GM21360 (cell line): ENCODE measurements around the gene CD302.
A peak's percentile ranks its signal among the peaks of the same experiment; 100 is the strongest.
"Not testable (repeated sequence)": the region's sequence is repeated elsewhere in the genome, so short reads cannot be mapped to it uniquely, and the experiment has no call there.

Experiments used
- ATAC-seq: cut with Tn5 transposase; IDR thresholded peaks from one replicate; pipeline ENCODE4 v1.9.1; 2021; ENCODE audit warnings: mild to moderate bottlenecking, moderate library complexity; ENCODE audit not compliant: unreplicated experiment

The CD302 gene, protein sequence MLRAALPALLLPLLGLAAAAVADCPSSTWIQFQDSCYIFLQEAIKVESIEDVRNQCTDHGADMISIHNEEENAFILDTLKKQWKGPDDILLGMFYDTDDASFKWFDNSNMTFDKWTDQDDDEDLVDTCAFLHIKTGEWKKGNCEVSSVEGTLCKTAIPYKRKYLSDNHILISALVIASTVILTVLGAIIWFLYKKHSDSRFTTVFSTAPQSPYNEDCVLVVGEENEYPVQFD

DNA sequence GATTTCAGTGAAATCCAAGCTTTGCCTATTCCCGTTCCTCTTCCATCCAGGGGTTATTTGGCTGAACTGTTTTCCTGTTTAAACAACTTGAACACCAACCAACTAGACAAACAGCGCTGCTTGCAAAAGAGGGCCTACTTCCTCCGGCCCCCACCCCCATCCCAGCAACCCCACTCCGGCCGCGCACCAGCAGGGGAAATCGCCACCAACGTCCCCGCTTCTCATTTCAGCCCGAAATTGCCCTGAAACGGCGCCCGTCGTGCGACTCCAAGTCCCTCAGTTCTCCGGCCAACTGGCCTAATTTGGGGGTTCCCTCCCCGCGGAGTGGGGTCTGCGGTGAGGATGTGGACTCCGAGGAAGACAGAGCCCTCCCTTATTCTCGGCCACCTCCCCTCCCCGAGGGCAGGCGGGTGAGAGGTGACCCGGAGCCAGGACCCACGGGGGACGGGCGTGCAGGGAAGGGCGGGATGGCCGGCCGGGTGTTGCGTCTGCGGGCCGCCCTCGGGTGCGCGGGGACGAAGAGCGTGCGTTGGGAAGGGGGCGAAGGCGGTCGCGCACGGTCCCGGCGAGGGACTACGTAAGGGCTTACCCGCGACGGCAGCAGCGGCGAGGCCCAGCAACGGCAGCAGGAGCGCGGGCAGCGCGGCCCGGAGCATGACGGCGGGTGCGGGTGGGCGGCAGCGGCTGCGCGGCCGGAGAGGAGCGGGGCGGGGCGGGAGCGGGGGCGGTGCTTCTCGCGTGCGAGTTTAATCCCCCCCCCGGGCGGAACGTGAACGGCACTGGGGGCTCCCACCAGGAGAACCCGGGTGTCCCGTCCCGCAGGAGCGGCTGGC lies at the start of gene CD302:
TSS of gene CD302 (minus strand) at position 666 of the 833 bp plus-strand sequence. CDS start at position 656, 10 bp downstream.
- peak; percentile 78 for ATAC-seq

- no peak for ATAC-seq
These were observed 48.6 kb upstream of the CD302 start for GRCh38 chr2:159846564-159846963.

GRCh38 chr2:159840616-159841015 lies 42.6 kb upstream of the CD302 start:
- ATAC-seq = no peak

GRCh38 chr2:159832858-159833257 lies 34.9 kb upstream of the CD302 start:
- ATAC-seq = no peak

GRCh38 chr2:159832026-159832425 lies 34.0 kb upstream of the CD302 start:
- no peak for ATAC-seq

DNA sequence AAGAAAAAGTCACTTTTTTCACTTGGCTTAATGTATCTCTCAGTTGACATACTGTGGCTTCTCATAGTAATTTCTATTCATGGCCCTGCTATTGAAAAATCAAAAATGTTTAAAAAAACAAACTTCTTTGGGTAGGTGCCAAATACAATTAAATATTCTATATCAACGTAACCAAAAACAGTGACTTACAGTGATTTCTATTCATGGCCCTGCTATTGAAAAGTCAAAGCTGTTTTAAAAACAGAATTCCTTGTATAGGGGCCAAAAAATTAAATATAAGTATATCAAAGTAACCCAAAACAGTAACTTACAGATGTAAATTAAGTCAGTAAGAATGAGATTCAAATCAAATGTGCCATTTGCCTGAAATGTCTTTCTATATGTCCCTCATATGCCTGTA lies 31.4 kb upstream of the CD302 start:
- ATAC-seq = no peak

- ATAC-seq = no peak
These were observed 30.7 kb upstream of the CD302 start for GRCh38 chr2:159828738-159829137.

DNA sequence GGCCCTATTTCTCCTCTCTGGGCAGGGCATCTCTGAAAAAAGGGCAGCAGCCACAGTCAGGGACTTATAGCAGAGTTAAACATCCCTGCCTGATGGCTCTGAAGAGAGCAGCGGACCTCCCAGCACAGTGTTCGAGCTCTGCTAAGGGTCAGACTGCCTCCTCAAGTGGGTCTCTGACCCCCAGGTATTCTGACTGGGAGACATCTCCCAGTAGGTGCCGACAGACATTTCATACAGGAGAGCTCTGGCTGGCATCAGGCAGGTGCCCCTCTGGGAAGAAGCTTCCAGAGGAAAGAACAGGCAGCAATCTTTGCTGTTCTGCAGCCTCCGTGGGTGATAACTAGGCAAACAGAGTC lies 24.4 kb upstream of the CD302 start:
- not testable (repeated sequence) for ATAC-seq

GRCh38 chr2:159821775-159822477 lies 23.9 kb upstream of the CD302 start:
- ATAC-seq = not testable (repeated sequence)

DNA sequence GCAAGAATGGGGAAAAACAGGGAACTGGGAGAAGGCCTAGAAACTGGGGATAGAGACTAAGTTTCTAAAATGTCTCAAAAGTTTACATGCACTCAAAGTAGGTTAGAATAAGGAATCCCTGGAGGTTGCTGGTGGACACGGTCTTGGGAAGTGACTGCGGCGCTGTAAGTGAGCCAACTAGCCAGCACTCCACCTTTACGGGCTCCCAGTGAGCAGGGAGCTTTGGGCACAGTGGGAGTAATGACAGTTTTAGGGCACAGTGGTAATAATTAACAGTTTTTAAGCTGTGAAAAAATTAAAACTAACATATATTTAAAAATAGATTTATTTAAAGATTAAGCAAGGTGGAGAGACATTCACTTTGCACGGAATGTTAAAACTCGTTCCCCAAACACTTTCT lies 20.9 kb upstream of the CD302 start:
- no peak for ATAC-seq

DNA sequence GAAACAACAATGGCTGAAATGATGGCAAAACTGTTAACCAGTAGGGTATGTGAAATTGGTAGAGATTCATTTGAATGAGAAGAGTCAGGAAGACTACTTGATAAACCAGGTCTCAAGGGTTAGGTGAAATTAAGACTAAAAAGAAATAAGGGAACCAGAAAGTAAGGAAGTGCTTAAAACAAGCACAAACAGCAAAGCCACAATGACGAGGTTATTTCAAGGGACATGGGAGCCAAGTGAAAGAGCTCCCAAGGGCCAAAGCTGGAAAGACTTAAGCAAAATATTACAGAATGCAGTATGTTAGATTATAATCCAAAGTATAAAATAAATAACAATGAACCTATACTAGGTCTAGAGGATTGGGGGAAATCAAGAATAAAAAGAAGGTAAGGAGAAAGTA lies 19.3 kb upstream of the CD302 start:
- ATAC-seq = no peak

DNA sequence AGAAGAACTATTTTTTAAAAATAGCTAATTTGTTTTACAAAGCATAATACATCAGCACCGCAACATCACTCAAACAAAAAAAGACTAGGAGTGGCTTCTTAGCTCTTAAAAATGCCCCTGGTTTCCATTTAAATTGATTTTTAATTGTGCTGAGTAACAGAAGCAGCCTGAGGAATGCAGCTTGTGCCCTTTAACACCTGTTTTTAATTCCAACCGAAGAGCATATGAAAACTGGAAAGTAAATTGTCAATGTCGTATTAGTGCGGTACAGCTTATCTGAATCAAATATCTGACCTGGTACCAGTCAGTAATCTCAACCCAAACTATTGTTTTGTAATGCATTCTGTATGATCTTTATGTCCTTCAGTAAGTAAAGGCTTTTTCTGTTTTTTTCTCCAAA lies 13.2 kb upstream of the CD302 start:
- ATAC-seq = no peak

GRCh38 chr2:159808032-159808425 lies 10.0 kb upstream of the CD302 start:
- ATAC-seq = no peak

DNA sequence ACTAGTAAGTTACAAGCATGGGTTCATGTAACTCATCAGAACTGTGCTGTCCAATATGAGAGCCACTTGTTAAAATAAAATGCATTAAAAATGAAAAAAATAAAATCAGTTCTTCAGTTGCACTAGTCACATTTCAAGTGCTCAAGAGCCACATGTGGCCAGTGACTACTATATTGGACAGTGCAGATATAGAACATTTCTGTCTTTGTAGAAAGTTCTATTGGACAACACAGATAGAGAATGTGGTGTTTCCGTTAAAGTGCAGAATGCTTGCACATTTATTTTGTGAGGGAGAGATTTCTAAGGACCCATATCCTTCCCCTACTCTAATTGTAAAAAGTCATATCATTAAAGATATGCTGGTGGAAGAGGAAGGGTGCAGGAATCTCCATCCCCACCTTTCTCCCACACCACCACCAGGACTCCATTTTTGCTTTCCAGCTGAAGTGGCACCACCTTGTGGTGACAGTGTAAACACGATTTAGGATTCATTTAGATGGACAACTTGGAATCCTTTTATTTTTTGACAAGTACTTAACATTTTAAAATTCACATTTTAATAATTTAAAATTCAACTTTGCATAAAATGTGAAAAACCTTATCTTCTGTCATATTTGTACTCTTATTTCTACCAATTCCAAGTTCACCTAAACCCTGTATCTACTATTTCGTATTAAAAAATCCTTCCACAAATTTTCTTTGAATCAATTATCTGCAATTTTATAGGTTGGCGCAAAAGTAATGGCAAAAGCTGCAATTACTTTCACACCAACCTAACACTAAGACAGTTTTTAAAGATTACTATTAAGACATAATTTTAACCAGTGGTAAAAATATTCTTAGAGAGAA lies 9.4 kb upstream of the CD302 start:
- no peak for ATAC-seq

- ATAC-seq = no peak
These were observed 6.9 kb upstream of the CD302 start for GRCh38 chr2:159804941-159805340.

GRCh38 chr2:159803235-159803962 lies 5.4 kb upstream of the CD302 start:
- ATAC-seq = no peak

DNA sequence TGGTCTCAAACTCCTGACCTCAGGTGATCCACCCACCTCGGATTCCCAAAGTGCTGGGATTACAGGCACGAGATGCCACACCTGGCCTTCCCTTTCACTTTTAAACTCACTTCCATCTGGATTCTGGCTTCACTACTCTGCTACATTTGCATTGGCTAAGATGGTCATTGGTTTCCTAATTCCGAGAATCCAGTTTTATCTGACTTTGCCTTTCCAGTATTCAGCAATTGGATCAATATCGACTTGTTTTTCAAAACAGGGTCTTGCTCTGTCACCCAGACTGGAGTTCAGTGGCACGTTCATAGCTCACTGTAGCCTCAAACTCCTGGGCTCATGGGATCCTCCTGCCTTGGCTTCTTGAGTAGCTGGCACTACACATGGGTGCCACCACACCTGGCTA lies 4.7 kb upstream of the CD302 start:
- ATAC-seq = no peak

GRCh38 chr2:159799833-159800232 lies 1.8 kb upstream of the CD302 start:
- ATAC-seq = no peak

- peak; percentile 4 for ATAC-seq
These were observed 343 bp upstream of the CD302 start for GRCh38 chr2:159798376-159798725.

DNA sequence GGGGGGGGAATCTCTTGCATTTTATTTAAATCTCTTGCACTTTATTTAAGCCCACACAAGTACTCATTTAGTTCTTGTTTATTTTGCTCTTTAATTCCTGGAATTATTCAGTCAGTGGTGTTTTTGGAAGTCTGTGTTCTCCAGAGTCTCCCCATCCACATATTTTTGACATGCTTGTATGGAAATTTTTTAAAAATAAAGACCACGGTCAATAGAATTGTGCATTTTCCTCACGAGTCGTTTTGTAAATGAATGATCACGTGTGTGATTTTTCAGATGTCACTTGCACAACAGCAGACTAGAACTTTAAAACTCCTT lies 824 bp downstream of the CD302 start:
- ATAC-seq = no peak
